ENCODE measurements around the gene ABHD14A.

- TF ChIP-seq ZNF274 (IDR thresholded peaks at IDR 0.05; ENCODE audit: low read depth, low read length) (no peak), YY1 (IDR thresholded peaks at IDR 0.05; ENCODE audit: insufficient read depth, insufficient read length) (no peak), SUZ12 (IDR thresholded peaks at IDR 0.05; ENCODE audit: extremely low read depth, insufficient read depth, insufficient read length) (no peak)
These were observed 31.1 kb upstream of the ABHD14A start for GRCh38 chr3:51943451-51944391.

Measured in NT2/D1 (cell line).